Left lobe of liver (tissue), 2 donors: ENCODE data around the gene ASRGL1. TPM values are rescaled to one million over a fixed set of nuclear protein-coding genes. Genes with fewer than 3 reads are reported as not detected.

Experiments used
- ATAC-seq: fragments of 200-7000 bp; cut with Tn5 transposase; one replicate; pipeline ENCODE4 v1.9.1; 2020; ENCODE audit warnings: mild to moderate bottlenecking, moderate library complexity
- DNase-seq: peaks from one replicate; pipeline ENCODE4 v3.0.0-alpha.2; 2020; ENCODE audit warnings: low spot score
- total RNA-seq: library from RNA; stranded (reverse); gene quantifications from one replicate; pipeline ENCODE4 v1.2.1, GENCODE V29; 2021
- donor health status: DM: no; HTN: no; CAD: no; lungs with moderate emphysema.
- donor health status: DM: no; HTN: yes; CAD: no.

Gene ASRGL1
- total RNA-seq, 1 donor from 2014 or later: 5.6 TPM

- DNase-seq (no peak), ATAC-seq (no peak)
These were observed 98.8 kb downstream of the ASRGL1 start for GRCh38 chr11:62435846-62436660.

GRCh38 chr11:62437616-62438015 lies 100.4 kb downstream of the ASRGL1 start:
- ATAC-seq (no peak), DNase-seq (no peak)

GRCh38 chr11:62438641-62439040 lies 101.4 kb downstream of the ASRGL1 start:
- ATAC-seq: peak; percentile 77

GRCh38 chr11:62439785-62440602 lies 102.7 kb downstream of the ASRGL1 start:
- ATAC-seq: no peak
- DNase-seq: no peak

More at GRCh38 chr11:62438641-62439040, 101.4 kb downstream of the ASRGL1 start:
- DNase-seq: no peak

Other genes with a start within 250 kb of the ASRGL1 start
- gene INCENP, start 213.4 kb upstream of the ASRGL1 start, total RNA-seq: 7.3 TPM
- gene SCGB1D1, start 147.2 kb upstream of the ASRGL1 start, total RNA-seq: not detected
- not detected for gene SCGB2A1, start 128.8 kb upstream of the ASRGL1 start, total RNA-seq
- not detected for gene SCGB1D2, start 95.2 kb upstream of the ASRGL1 start, total RNA-seq
- not detected for gene SCGB2A2, start 67.3 kb upstream of the ASRGL1 start, total RNA-seq
- gene SCGB1D4, start 38.4 kb upstream of the ASRGL1 start, total RNA-seq: not detected
- 2.0 TPM for gene SCGB1A1, start 81.6 kb downstream of the ASRGL1 start, total RNA-seq
- 115 TPM for gene AHNAK, start 209.4 kb downstream of the ASRGL1 start, total RNA-seq
- gene EEF1G, start 236.4 kb downstream of the ASRGL1 start, total RNA-seq: 441 TPM